B cell (primary cell): Measurements from ENCODE around the gene PRKACA. TPM values are rescaled to one million over a fixed set of nuclear protein-coding genes. Genes with fewer than 3 reads are reported as not detected.

Experiments used
- ATAC-seq: fragments of 200-7000 bp; cut with Tn5 transposase; one replicate; pipeline ENCODE4 v1.10.0; 2021; ENCODE audit warnings: low read depth, mild to moderate bottlenecking, moderate number of reproducible peaks, moderate library complexity
- CTCF ChIA-PET: fragments of 350-600 bp; sonication (Branson Sonifier 250); formaldehyde crosslinking; loops from one replicate; lab custom pipeline; 2021; ENCODE audit warnings: antibody characterized with exemption, inconsistent platforms; lab: Charles Lee
- POLR2A ChIA-PET: fragments of 350-600 bp; sonication (Branson Sonifier 250); formaldehyde crosslinking; loops from one replicate; lab custom pipeline; 2021; ENCODE audit warnings: antibody characterized with exemption; lab: Charles Lee
- DNase-seq: peaks from one replicate; pipeline ENCODE4 v3.0.0; 2013
- H2AFZ ChIP-seq: 2 replicates; pipeline ENCODE4 v1.6.1; 2012; ENCODE audit warnings: mild to moderate bottlenecking, low read depth, low read length; ENCODE audit not compliant: insufficient read depth, poor library complexity, severe bottlenecking
- H3K27ac ChIP-seq, 2 donors: 1 replicate in 1 of 2; 2 replicates in 1 of 2; pipeline ENCODE4 v1.5.1; 2012 to 2013; ENCODE audit warnings: low read length in 2 of 2, mild to moderate bottlenecking in 2 of 2, moderate library complexity in 1 of 2
- H3K27me3 ChIP-seq, 4 experiments: fragments of 200-600 bp in 1 of 4; sonication (generic) in 1 of 4; replicated peaks in 1 of 4; 1 replicate in 2 of 4; 2 replicates in 2 of 4; pipeline versions ENCODE4 v1.6.1 to v1.7.0; 2013 to 2016; ENCODE audit warnings: low read length in 3 of 4, mild to moderate bottlenecking in 2 of 4, mixed read lengths in 1 of 4, moderate library complexity in 1 of 4; ENCODE audit not compliant: insufficient read depth in 4 of 4, control insufficient read depth in 3 of 4; ENCODE audit errors: control extremely low read depth in 1 of 4
- H3K36me3 ChIP-seq, 2 experiments: replicated peaks in 1 of 2; 1 replicate in 1 of 2; 2 replicates in 1 of 2; pipeline versions ENCODE4 v1.6.1 to v1.7.1; 2013; ENCODE audit warnings: low read length in 1 of 2; ENCODE audit not compliant: insufficient read depth in 2 of 2, control insufficient read depth in 1 of 2; ENCODE audit errors: control extremely low read depth in 1 of 2, extremely low read depth in 1 of 2
- H3K4me1 ChIP-seq, 2 donors: fragments of 200-600 bp in 1 of 2; sonication (generic) in 1 of 2; 1 replicate in 1 of 2; 2 replicates in 1 of 2; pipeline versions ENCODE4 v1.5.1 to v1.6.1; 2013 to 2017; ENCODE audit warnings: low read length in 2 of 2; ENCODE audit not compliant: control insufficient read depth in 2 of 2, insufficient read depth in 2 of 2
- H3K4me2 ChIP-seq: replicated peaks from 2 replicates; pipeline ENCODE3; 2012; ENCODE audit warnings: mild to moderate bottlenecking, low read depth, low read length; ENCODE audit not compliant: poor library complexity, severe bottlenecking
- H3K4me3 ChIP-seq, 5 experiments: fragments of 200-600 bp in 1 of 5; sonication (generic) in 1 of 5; 1 replicate in 3 of 5; 2 replicates in 2 of 5; pipeline versions ENCODE4 v1.5.1 to v1.7.0; 2011 to 2016; ENCODE audit warnings: low read length in 4 of 5, mild to moderate bottlenecking in 4 of 5, low read depth in 2 of 5, control low read depth in 1 of 5, moderate library complexity in 1 of 5; ENCODE audit not compliant: insufficient read depth in 1 of 5; ENCODE audit errors: control extremely low read depth in 1 of 5, extremely low read depth in 1 of 5
- H3K79me2 ChIP-seq: fragments of 200-600 bp; sonication (generic); one replicate; pipeline ENCODE4 v1.6.0; 2016; ENCODE audit warnings: low read length; ENCODE audit not compliant: control insufficient read depth, insufficient read depth
- H3K9ac ChIP-seq: fragments of 200-600 bp; sonication (generic); 2 replicates; pipeline ENCODE4 v1.6.1; 2017; ENCODE audit warnings: mild to moderate bottlenecking, low read length, moderate library complexity
- H3K9me3 ChIP-seq, 3 donors: one replicate each; pipeline versions ENCODE4 v1.6.1 to v1.7.1; 2013; ENCODE audit warnings: low read length in 2 of 3; ENCODE audit not compliant: control insufficient read depth in 2 of 3, insufficient read depth in 1 of 3; ENCODE audit errors: control extremely low read depth in 1 of 3
- H4K20me1 ChIP-seq: 2 replicates; pipeline ENCODE4 v1.6.0; 2012; ENCODE audit warnings: mild to moderate bottlenecking, low read length; ENCODE audit not compliant: insufficient read depth, control insufficient read depth, poor library complexity, severe bottlenecking
- H3K27ac Mint-ChIP-seq: one replicate; pipeline ENCODE4 v1.8.0; 2021; ENCODE audit warnings: mixed read lengths
- H3K27me3 Mint-ChIP-seq: one replicate; pipeline ENCODE4 v1.8.0; 2021; ENCODE audit warnings: mixed read lengths
- H3K4me1 Mint-ChIP-seq: one replicate; pipeline ENCODE4 v1.8.0; 2021; ENCODE audit warnings: mixed read lengths
- H3K4me3 Mint-ChIP-seq: one replicate; pipeline ENCODE4 v1.8.0; 2021; ENCODE audit warnings: mixed read lengths
- H3K9me3 Mint-ChIP-seq: one replicate; pipeline ENCODE4 v1.8.0; 2022; ENCODE audit warnings: mixed read lengths; ENCODE audit not compliant: insufficient read depth
- EZH2 ChIP-seq: IDR thresholded peaks from 2 replicates; pipeline ENCODE4 v1.6.1; 2012; ENCODE audit warnings: borderline replicate concordance, low read depth, mild to moderate bottlenecking, moderate library complexity, low read length; ENCODE audit not compliant: insufficient read depth, poor library complexity, severe bottlenecking
- WGBS: methylation state at CpG from one replicate; pipeline ENCODE4 v1.1.5; 2013; ENCODE audit warnings: missing lambda C conversion rate; ENCODE audit not compliant: insufficient coverage; 5-methylcytosine and 5-hydroxymethylcytosine counted together
- intact Hi-C: fragments of 100-400 bp; cut with micrococcal nuclease; formaldehyde crosslinking; loops from one replicate; pipeline ENCODE4 v1.10.0; 2022
- polyA plus RNA-seq: library from polyadenylated mRNA; depleted of rRNA; stranded (reverse); fragments of >200 nt; gene quantifications from 2 replicates; pipeline ENCODE4 v1.2.3, GENCODE V29; 2012
- total RNA-seq, 2 donors: library from RNA; stranded (reverse); fragments of 120-200 nt in 1 of 2; gene quantifications; 1 replicate in 1 of 2; 2 replicates in 1 of 2; pipeline versions ENCODE4 v1.2.3 to v1.2.4, GENCODE V29; 2013 to 2022
- TF ChIP-seq, protein P1 (sequence below): fragments of 200-600 bp; IDR thresholded peaks from one replicate; pipeline ENCODE4 v1.8.0; 2022; ENCODE audit warnings: antibody characterized with exemption, mild to moderate bottlenecking

Gene PRKACA
- total and polyA plus RNA-seq, 2 donors (not counting 1 experiment from before 2014, with no cell fraction given) = 36.8 to 43.0 TPM

DNA sequence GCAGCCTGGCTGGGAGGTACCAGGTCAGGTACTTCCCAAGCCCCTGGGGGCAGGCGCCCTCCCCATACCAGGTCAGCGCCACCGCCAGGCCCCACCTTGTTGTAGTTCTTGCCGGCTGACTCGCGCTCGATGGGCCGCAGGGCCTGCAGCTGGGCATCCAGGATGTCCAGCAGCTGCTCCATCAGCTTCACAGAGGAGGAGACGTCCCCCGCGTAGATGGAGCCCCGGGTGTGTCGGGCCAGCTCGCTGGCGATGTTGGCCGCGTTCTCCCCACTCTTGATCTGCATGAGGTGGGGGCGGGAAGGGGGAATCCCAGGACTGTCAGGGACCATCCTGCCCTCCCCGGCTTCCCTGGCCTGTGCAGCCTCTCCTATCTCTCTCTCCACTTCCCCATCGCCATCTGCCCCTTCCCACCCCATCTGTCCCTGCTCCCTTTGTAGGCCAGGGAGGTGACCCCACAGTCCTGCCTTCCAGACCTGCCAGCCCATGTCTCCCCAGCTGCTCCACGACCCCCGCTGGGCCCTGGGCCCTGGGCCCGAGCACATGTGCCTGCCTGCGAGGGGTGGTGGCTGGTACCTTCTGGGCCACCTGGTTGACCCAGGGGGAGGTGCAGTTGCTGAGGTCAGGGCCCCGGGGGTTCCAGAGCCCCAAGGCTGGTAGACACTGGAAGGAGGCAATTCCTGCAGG is 42.6 kb upstream of the PRKACA start:
- Histone ChIP-seq H3K4me3 (no peak overlapping the region), H3K9ac (no peak overlapping the region), H3K79me2 (no peaks in the 10 kb centered on the region), H3K36me3 (no peaks in the 10 kb centered on the region), H2AFZ (no peak overlapping the region), H3K9me3 (no peaks in the 10 kb centered on the region), H3K27ac (no peak overlapping the region), H3K27me3 (peaks cover 0 to 8% (median 0%) of the 10 kb centered on the region in 4 experiments), H3K4me1 (no peaks in the 10 kb centered on the region), H4K20me1 (no peaks in the 10 kb centered on the region), H3K4me2 (no peak overlapping the region)
- H3K4me3 Mint-ChIP-seq = no peak overlapping the region
- TF ChIP-seq, protein P1, sequence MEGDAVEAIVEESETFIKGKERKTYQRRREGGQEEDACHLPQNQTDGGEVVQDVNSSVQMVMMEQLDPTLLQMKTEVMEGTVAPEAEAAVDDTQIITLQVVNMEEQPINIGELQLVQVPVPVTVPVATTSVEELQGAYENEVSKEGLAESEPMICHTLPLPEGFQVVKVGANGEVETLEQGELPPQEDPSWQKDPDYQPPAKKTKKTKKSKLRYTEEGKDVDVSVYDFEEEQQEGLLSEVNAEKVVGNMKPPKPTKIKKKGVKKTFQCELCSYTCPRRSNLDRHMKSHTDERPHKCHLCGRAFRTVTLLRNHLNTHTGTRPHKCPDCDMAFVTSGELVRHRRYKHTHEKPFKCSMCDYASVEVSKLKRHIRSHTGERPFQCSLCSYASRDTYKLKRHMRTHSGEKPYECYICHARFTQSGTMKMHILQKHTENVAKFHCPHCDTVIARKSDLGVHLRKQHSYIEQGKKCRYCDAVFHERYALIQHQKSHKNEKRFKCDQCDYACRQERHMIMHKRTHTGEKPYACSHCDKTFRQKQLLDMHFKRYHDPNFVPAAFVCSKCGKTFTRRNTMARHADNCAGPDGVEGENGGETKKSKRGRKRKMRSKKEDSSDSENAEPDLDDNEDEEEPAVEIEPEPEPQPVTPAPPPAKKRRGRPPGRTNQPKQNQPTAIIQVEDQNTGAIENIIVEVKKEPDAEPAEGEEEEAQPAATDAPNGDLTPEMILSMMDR = no peak
- TF ChIP-seq EZH2 = no peak
- no peak overlapping the region for H3K27ac Mint-ChIP-seq
- intact Hi-C loops = no loop called here
- H3K4me1 Mint-ChIP-seq = no peaks in the 10 kb centered on the region
- ChIA-PET POLR2A (no interaction called here), CTCF (no interaction called here)
- DNase-seq (no peak), ATAC-seq (no peak)
- WGBS = 94% methylated on average over 21 of the region's 25 CpGs
- no peaks in the 10 kb centered on the region for H3K27me3 Mint-ChIP-seq
- H3K9me3 Mint-ChIP-seq = no peaks in the 10 kb centered on the region

DNA sequence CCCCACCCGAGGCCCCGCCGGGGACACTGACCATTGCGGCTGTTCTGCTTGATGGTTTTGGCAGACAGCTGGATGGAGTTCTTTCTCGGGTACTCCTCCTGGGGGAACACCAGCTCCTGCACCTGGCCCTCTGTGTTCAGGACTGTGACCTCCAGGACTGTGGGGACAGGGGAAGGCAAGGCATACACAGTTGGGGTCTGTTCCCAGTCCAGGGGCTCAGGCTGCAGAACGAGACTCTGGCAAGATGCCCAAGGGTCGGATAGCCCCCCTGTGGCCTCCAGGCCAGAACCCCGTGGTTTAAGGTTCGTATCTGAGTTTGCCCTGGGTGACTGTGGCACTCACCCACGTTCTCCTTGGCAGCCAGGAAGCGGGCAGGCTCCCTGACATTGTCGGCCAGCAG is 41.5 kb upstream of the PRKACA start:
- Histone ChIP-seq H3K79me2 (no peaks in the 10 kb centered on the region), H3K27me3 (peaks cover 0 to 2% (median 0%) of the 10 kb centered on the region in 4 experiments), H3K36me3 (no peaks in the 10 kb centered on the region), H3K9ac (no peak overlapping the region), H4K20me1 (no peaks in the 10 kb centered on the region), H3K4me2 (no peak overlapping the region), H3K4me1 (no peaks in the 10 kb centered on the region), H3K27ac (no peak overlapping the region), H3K4me3 (no peak overlapping the region), H3K9me3 (no peaks in the 10 kb centered on the region), H2AFZ (no peak overlapping the region)
- TF ChIP-seq EZH2 = no peak
- TF ChIP-seq, protein P1 = no peak
- CTCF ChIA-PET = interaction anchor here (0.6 kb wide), 1 partner anchor 320 kb away, joined by 3 read pairs; no protein-coding TSS in a partner anchor
- WGBS = 69% methylated on average over 12 of the region's 12 CpGs
- ATAC-seq (no peak), DNase-seq (no peak)
- Mint-ChIP-seq H3K9me3 (no peaks in the 10 kb centered on the region), H3K27me3 (no peaks in the 10 kb centered on the region), H3K4me3 (no peak overlapping the region), H3K27ac (no peak overlapping the region), H3K4me1 (no peaks in the 10 kb centered on the region)
- POLR2A ChIA-PET = no interaction called here
- intact Hi-C loops = no loop called here
